ENCODE measurements around the gene GABRP.
"Not testable (repeated sequence)": the region's sequence is repeated elsewhere in the genome, so short reads cannot be mapped to it uniquely, and the experiment has no call there.

Gene GABRP

DNA sequence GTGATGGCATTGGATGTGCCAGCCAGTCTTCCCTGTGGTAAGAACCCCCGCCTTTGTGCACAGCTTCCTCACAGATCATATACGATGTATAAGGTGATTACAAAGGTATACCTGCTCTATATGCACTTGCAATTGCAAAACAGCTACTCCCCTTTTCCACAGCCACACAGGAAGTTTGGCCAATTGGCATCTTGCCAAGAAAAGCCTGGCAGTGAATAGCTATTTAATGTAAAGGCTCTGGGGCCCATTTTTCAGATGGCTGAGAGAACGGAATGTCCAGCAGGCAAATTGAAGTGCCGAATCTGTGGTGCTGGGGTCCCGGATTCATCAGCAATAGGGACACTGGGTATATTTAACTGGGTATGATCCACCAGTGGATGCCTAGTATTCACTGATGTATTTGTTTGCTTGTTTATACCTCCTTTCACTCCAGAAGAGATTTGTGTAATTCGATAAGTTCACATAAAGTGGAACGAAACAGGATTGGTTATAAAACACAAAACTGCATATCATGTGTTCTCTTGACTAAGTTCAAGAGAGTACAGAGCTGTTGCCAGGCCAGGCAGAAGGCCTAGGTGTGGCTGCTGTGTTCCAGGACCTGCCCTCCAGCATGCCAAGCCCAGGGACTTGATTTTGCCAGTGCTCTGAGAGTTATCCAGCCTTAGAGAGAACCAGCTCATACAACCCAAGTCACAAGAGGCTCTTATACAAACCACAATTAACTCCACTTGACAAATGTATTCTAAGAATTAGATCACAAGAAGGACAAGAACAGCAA lies 27.7 kb upstream of the GABRP start:
- DNase-seq, result no peak

DNA sequence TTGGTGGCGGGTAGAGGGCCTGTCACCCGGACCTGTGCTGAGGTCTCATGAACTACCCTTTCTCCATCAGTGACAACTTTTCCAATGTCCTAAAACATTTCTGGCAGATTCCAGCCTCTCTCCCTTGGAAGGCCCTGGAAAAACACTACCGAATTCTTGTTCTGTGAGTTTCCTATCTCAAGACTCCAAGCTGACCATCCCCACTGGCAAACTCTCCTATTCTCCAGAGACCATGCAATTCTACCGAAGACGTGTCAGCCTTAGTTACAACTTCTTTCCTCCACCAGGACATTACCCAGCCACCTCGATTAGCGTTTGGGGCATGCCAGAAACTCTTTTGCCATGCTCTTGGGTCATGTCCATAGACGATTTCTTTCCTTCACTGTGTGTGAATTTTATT lies 26.8 kb upstream of the GABRP start:
- DNase-seq, result no peak

DNA sequence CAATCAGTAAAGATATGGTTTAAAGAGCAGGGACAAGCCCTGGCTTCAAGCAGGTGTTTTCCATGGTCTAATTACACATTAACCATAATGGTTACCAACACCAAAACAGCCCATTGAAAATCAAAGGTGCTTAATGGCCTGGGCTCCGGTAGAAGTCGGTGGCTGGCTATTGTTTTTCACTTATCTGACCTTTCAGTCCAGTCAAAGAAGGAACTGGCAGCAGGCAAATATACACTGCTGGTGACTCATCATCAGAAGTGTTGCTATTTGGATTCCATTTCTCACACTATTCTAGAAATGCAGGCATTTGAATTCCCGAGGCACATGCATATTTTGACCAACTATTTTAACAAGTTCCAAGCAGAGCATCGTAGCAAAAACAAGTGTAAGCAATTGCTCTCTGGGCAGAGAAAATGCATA lies 26.3 kb upstream of the GABRP start:
- no peak for DNase-seq

DNA sequence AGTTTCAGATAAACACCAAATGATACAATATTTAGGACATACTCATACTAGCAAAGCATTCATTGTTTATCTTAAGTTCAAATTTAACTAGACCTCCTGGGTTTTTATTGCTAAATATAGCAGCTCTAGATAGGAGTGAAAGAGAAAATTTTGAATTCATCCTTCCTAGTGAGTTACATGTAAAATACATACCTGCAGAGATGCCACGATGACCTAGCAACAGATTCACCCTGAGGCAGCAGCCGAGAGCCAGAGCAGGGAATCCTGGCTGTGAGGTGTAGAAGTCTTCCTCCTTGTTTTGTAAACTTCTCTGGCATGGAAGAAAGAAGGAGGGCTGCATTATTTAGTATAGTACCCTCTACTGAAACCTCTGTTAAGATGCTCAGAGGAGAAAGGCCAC lies 25.9 kb upstream of the GABRP start:
- DNase-seq, result no peak

DNA sequence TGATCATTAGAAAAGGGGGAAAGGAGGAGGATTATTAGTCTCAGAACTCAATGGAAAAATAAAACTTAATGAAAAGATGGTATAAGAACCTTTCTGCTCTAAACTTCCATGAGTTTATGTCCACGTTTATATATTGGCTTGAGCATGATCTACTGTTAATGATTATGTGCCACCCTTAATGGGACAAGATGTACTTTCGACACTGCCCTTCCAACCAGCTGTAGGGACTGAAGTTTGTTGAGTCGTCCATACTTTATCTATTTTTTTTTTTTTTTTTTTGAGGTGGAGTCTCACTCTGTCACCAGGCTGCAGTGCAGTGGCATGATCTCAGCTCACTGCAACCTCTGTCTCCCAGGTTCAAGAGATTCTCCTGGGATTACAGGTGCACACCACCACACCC lies 25.0 kb upstream of the GABRP start:
- DNase-seq, result no peak

DNA sequence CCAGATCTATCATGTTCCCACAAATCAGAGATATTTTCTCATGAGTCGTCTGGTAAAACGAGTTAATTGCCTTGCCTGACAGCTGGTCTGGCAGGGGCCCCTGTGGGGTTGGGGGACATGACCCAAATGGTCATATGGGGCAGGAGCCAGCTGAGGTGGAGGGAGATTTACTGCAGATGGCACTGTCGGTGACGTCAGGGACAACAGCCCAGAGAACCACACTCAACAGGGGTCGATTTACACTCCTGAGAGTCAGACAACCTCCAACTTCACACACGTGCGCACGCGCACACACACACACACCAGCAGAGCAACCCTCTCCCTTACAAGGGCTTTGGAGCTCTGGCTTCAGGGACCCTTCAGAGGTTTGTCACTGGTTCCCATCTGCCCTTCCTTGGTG lies 23.4 kb upstream of the GABRP start:
- DNase-seq, result no peak

DNA sequence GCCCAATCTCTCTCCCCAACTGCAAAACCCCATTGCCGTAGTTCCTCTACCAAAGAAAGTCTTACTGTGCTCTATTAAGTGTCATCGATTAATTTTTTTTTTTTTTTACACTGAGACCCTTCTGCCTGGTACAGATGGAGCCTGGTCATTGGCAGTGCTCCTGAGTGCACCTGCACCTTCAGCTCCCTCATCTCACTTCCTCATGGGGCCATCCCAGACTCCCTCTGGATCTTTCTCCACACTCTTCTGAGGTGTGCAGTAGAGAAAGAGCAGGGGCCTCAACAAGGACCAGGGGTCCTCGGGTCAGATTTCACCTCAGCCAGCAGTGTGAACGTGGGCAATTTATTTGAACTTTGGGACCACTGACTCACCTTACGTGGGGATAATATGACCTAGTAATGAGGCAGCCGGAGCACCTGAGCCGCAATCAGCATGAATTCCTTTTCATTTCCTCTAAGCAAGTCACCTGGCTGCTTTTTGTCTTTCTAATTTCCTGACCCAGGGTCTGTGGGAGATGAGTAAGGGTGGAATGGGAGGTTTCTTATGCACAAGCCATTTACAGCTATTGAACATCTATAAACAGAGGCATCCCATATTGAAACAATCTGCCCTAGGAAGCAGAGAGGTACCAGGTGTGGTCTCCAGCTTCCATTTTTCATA lies 22.3 kb upstream of the GABRP start:
- no peak for DNase-seq

DNA sequence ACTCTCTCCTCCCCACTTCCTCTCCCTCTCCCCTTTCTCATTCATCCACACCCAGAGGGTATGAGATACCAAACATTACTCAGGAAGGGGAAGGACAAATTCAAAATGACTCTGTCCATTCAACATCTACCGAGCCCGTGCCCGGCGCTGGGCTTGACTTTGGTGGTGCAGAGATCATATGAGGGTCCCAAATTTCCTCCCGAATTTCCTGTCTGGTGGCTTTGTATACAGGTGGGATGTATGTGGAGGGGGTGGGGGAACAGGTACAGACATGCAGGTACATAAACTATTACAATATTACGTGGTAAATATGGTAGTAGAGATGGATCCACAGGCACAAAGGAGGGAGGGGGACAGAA lies 21.8 kb upstream of the GABRP start:
- no peak for DNase-seq

DNA sequence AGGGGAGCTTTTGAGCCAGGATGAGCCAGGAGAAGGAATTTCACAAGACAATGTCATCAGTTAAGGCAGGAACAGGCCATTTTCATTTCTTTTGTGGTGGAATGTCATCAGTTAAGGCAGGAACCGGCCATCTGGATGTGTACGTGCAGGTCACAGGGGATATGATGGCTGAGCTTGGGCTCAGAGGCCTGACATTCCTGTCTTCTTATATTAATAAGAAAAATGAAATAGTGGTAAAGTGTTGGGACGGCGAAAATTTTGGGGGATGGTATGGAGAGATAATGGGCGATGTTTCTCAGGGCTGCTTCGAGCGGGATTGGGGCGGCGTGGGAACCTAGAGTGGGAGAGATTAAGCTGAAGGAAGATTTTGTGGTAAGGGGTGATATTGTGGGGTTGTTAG lies 21.2 kb upstream of the GABRP start:
- DNase-seq, result not testable (repeated sequence)

DNA sequence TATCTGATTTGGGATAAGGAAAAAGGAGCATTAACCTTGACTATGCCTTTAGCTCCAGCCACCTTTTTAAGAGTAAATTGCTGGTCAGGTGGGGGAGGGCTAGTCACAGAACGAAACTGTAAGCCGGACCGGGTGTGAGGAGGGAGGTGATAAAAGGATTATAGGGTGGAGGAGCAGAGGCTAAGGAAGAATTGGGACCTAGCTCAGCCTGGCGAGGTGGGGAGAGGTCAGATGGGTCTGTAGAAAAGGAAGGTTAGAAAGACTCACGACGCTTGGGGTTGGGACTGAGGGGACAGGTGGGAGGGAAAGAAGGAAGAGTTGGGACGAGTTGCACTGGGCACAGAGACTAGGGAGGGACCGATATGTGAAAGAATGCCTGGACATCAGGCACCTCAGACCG lies 17.7 kb upstream of the GABRP start:
- DNase-seq, result not testable (repeated sequence)

DNA sequence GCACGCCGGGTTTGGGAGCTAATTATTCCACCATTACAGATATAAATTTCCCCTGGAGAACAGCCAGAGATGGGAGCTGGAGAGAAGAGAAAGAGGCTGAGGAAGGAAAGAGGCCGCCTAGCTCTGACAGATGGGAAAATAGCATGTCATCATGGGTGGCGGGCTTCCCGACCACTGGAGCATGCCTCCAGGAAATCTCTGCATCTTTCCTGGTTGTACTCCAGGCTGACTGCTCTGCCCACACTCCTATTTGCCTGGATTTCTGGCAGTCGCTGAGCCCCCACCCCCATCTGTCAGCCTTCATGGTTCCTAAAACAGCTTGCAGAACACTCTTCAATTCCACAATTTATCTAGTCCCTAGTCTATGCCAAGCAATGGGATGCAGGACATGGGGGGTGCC lies 14.3 kb upstream of the GABRP start:
- DNase-seq, result peak; percentile 72

DNA sequence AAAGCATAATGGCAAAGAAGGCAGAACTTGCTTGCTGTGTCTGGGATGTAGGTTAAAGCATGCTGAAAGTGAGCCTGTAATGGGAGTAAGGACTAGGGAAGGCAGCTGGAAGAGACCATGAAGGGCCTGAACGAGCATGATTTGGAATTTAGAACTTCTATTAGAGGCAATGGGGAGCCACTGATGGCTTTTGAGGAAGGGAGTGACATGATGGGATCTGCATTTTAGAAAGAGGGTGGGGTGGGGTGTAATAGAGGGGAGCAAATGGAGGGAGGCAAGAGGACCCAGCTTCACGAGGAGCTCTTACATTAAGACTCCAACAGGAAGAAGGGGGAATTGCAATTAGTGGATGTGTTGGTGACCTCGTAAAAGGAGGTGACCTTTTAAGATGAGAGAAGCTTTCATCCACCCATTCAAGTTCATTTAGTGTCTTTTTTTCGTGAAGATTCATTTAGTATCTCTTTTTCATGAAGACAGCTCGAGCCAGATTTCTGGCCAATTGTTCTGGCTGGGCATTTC lies 13.6 kb upstream of the GABRP start:
- no peak for DNase-seq

DNA sequence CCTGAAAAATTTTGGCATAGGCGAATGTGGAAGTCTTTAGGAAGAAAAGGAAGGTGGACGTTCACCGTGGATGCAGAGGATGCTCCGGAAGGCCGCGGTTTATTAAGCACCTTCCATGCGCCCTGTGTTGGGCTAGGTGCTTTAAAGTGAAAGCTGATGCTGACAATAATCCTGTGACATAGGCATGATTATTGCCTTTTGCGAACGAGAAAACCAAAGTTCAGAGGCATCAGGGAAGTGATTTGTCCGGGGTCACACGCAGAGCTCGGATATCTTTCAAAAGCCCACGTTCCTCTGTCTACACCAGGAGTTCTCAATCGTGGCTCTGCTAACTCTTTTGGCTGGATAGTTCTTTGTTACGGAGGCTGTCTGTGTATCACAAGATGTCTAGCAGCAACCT lies 12.0 kb upstream of the GABRP start:
- DNase-seq, result no peak

DNA sequence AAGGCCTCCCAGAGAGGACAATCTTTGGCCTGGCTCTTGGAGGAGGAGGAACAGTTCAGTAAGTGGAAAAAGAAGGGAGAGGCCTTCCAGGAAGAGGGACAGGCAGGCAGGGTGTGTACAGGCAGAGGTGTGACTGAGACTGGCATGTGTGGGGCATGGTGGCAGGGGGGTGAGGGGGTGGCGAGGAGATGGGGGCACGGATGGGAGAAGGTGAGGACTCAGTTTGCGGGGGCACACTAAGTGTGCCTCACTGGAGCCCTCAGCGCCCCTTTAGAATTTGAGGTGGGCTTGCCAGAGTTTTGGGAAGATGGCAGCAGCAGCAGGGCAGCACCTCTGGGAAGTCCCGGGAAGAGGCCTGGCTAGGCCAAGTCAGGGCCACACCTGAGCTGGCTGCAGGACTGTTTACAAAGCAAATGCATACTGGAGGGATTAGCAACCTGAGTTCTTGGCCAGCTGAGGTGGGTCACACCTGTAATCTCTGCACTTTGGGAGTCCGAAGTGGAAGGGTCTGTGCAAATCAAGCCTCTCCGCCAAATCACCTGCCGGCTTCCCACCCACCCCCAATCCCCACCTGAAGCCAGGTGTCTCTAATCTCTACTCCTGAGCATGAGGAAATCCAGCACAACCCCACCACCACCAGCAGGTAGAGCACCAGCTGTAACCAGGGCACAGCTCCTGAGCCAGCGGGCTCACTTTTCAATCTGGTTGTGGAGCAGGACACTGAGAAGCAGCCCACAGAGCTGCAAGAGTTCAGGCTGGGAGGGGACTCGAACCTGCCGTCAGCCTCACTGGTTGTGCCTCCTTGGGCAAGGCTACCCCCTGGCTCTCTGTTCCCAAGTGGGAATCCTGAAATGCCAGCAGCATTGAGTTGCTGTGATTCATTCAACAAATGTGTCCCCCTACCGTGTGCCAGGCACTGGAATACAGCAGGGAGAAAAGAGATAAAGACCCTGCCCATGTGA lies 10.2 kb upstream of the GABRP start:
- DNase-seq, result no peak

DNA sequence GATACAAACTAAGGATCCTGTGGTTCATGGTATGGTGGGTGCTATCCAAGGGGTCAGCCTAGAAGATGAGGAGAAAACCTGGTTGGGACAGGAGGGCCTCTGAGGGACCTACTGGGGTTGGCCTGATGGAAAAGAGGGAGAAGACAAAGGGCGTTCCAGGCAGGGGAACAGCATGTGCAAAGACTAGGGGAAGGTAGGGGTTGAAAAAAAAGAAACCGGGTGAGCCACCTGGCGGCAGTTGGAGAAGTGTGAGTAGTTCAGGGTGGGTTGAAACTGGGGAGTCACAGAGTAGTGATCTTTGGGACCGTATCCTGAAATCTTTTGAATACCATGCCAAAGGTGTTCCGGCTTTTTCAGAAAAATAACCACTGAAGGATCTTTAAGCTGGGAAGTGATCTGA lies 8.7 kb upstream of the GABRP start:
- DNase-seq, result no peak

DNA sequence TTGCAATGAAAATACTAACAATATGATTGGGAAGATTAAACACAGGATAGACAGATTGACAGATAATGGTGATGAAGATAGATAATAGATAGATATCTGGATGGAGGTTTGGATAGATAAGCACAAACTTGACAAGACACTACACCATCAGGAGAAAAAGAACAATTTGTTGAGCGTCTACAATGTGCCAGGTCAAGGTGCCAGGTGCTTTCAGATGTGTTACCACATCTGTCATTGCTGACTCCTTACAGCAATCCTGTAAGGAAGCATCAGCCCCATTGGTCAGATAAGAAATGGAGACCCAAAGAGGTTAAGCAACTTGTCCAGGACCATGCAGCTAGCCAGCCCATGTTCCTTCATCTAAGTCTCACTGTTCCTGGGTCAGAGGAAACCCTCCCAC lies 1.6 kb upstream of the GABRP start:
- DNase-seq, result no peak

DNA sequence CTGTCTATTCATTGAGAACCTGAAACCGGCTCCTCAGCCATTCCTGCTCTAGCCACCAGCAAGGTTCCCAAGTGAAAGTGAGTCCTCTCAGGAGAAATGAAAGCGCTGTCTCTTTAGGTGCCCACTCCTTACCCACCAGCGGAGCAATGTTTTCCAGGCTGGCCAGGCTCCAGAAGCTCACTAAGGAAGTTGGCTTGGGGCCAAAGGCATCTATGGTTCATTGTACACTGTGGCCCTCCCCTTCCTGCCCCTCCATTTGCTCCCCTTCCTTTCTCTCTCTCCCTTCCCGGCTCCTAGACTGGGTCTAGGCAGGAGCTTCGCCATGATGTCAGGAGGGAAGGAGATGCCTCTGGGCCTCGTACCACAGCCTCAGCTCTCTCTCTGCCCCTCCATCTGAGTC lies 1.1 kb upstream of the GABRP start:
- no peak for DNase-seq

DNA sequence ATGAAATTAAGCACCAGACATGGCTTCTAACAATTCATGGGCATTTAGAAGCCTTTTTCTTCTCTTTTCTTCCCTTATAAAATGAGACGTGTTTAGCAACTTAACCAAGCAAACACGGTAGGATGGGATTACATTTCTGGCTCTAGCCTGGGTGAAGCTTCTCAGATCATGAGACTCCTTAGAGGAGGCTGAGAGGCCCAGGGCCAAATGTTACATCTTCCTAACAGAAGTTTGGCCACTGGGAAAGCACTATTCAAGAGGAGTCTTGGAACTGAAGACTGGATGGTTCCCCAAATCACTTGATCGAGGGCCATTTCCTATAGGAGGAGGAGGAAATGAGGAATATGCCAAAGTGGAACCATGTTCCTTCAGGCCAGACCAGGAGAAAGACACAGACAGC lies 1.9 kb downstream of the GABRP start:
- DNase-seq, result no peak

DNA sequence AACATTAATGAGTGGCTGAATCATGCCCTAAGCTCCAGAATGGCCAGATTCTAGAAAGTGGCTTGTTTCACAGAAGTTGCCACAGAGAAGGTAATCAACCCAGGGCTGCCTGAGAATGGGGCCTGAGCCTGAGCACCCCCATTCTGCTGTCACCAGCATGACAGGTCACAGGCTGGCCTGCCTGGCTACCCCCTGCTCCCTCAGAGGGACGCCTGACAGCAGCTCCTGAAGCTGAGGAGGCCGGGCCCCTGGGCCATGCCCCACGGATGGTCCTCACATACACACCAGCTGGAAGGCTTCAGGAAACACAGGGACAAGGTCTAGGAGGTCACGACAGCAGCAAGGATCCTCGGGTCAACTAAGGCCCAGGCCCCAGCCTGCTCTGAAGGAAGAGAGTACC lies 3.7 kb downstream of the GABRP start:
- DNase-seq, result no peak

DNA sequence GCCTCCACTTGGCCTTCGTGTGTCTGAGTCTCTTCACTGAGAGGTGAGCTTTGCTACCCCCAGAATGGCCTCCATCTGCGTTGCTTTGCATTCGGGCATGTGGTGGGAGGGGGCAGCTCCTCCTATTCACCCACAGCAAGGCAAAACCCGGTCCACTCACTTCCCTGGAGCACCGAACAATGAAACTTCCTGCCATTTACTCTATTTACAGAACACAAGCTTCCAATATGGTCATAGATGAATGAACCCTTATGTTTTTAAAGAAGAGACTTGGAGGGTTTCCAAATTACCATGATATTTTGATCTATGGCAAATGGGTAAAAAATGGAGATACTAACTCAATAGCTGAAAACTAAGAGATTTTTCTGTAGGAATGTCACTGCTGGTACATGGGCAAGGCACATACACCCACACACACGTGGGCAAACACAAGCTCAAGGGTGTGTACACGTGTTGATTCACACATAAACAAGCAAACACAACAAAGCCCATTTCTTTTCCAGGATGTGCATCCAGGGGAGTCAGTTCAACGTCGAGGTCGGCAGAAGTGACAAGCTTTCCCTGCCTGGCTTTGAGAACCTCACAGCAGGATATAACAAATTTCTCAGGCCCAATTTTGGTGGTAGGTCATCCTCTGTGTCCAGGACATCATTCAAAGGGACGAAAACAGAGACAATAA lies 5.2 kb downstream of the GABRP start:
- DNase-seq, result no peak

DNA sequence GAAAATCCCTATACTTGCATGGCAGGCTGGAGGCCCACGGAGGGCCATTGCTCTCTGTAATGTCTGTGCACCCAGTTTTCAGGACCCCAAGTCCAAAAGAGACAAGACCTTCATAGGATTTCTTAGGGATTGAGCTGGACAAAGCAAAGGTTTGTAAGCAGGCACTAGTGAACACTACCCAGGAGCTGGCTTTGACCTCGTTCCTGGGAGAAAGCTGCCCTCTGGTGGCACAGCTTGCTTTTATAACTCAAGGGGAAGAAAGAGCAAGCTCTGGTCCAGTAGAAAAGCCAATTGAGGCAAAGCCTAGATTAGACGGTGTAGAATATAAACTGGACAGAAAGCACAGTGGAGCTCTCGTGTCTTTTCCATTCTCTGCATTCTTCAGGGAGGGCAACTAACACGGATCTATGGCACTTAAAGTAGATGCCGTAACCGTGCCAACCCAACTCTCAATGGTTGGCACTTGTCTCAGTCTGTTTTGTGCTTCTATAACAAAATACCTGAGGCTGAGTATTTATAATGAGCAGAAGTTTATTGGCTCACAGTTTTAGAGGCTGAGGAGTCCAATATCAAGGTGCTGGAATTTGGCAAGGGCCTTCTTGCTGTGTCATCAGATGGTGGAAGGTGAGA lies 7.9 kb downstream of the GABRP start:
- DNase-seq, result peak; percentile 70

DNA sequence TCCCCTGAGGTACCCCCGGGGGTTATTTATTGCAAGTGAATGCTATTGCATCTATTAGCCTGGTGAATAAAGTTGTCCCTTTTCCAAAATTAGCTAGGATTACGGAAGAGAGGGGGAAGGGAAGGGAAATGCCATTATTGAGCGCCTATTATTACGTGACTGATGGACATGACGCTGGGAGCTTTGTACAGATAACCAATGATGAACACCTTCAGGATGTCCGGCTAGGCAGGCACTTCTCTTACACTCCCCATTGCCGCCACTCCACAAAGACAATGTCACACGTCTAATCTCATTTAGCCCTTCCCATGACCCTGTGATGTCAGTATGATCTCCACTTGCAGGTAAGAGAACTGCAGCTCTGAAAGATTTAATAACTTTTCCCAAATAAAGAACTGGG lies 9.4 kb downstream of the GABRP start:
- no peak for DNase-seq
